ENCODE measurements around the gene GABRD.

DNA sequence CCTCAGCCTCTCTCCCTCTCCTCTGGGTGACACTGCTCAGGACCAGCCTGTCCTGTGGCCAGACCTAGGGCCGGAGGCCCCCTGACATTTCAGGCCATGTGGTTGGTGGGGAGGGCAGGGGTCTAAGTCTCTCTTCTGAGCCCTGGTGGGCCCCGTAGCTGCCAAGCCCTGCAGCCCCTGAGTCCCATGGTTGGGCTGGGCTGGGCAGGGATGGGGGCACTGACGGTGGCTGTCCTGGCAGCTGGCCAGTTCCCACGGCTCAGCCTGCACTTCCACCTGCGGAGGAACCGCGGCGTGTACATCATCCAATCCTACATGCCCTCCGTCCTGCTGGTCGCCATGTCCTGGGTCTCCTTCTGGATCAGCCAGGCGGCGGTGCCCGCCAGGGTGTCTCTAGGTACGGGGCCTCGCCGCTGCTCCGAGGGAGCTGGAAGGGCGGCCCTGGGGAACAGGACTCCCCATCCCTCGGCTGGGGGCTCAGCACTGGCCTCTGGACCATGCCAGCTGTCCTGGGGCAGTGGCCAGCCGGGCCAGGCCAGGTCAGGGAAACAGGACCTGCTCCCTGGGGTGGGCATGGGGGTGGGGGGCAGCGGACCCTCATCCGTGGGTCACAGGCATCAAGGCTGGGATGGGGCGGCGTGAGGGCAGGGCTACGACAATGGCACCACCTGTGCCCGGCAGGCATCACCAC is 9.9 kb downstream of the GABRD start:
- TF ChIP-seq POLR2AphosphoS5 (IDR thresholded peaks at IDR 0.05; ENCODE audit: insufficient read depth in 1 of 2, low read depth in 1 of 2) = no peak
- no peak for TF ChIP-seq POLR2A (IDR thresholded peaks at IDR 0.05)

All from vagina (tissue), 2 donors.